RWPE2 (cell line): ENCODE results near the gene TMTC4.

Experiments used
- ATAC-seq: fragments of 200-7000 bp; cut with Tn5 transposase; 3 replicates; pipeline ENCODE4 v1.9.1; 2021; ENCODE audit warnings: low read depth
- DNase-seq: peaks from one replicate; pipeline ENCODE4 v3.0.0-alpha.2; 2020; ENCODE audit warnings: low spot score
- H3K27ac ChIP-seq: fragments of 450-650 bp; 2 replicates; pipeline ENCODE4 v1.5.1; 2017; ENCODE audit warnings: mild to moderate bottlenecking; ENCODE audit not compliant: poor library complexity, severe bottlenecking
- H3K27me3 ChIP-seq: fragments of 250-450 bp; sonication (Bioruptor Pico); 2 replicates; pipeline ENCODE4 v1.5.1; 2021; ENCODE audit warnings: mild to moderate bottlenecking, moderate library complexity; ENCODE audit not compliant: insufficient read depth, poor library complexity, severe bottlenecking
- H3K36me3 ChIP-seq: fragments of 250-450 bp; sonication (Bioruptor Pico); 2 replicates; pipeline ENCODE4 v1.5.1; 2020; ENCODE audit warnings: low read depth, mild to moderate bottlenecking, moderate library complexity
- H3K4me1 ChIP-seq: fragments of 250-450 bp; sonication (Bioruptor Pico); 2 replicates; pipeline ENCODE4 v1.5.1; 2021; ENCODE audit warnings: mild to moderate bottlenecking, moderate library complexity; ENCODE audit not compliant: insufficient read depth, poor library complexity, severe bottlenecking
- H3K4me3 ChIP-seq: fragments of 250-450 bp; sonication (Bioruptor Pico); 2 replicates; pipeline ENCODE4 v1.5.1; 2021; ENCODE audit warnings: mild to moderate bottlenecking, moderate library complexity; ENCODE audit not compliant: severe bottlenecking
- H3K9me3 ChIP-seq: fragments of 250-450 bp; sonication (Bioruptor Pico); 2 replicates; pipeline ENCODE4 v1.5.1; 2021; ENCODE audit warnings: mild to moderate bottlenecking, moderate library complexity; ENCODE audit not compliant: severe bottlenecking
- TF ChIP-seq, protein P1 (sequence below): fragments of 450-650 bp; IDR thresholded peaks from one replicate; pipeline ENCODE4 v1.5.1; 2017; ENCODE audit warnings: mild to moderate bottlenecking, moderate library complexity; ENCODE audit not compliant: poor library complexity, severe bottlenecking

TMTC4 gene

DNA sequence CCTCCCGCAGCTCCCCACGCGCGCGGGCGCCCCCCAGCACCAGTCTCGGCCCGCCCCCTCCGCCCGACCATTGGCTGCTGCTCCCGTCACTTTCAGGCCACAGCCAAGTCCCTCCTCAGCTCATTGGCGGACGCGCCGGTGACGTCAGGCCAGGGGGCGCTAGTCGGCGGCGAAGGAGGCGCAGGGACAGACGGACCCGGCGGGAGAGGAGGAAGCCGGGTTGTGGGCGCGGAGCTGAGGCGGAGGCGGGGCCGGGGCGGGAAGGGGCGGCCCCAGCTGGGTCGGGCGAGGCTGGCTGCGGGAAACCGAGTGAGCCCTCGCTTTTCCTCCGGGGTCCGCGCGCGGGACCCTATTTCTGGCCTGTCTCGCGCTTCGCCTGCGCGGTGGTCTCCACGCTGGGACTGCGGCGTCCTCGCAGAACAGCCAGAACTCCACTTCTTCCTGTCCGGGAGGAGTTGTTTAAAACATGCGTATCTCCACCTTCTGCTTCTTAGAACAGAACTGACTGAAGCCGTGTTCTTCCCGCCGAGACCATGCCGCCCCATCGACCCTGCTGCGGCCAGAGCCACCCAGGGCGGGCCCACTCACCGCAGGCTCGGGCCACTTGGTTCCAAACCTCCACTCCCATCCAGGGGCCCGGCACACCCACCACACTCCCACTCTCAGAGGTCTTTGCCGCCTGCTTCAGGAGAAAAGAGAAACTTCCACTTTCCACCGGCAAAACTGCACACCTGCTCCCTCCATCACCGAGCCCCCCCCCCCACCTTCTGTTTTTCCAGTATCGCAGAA lies 471 bp upstream of the TMTC4 start:
- Histone ChIP-seq H3K4me1 (no peaks in the 10 kb centered on the region), H3K9me3 (no peaks in the 10 kb centered on the region), H3K36me3 (no peaks in the 10 kb centered on the region; the same call in 1 of the 2 replicates), H3K27ac (peak overlapping the region; percentile 66), H3K27me3 (no peaks in the 10 kb centered on the region), H3K4me3 (peak overlapping the region; percentile 93)
- peak; percentile 95 for ATAC-seq
- TF ChIP-seq, protein P1, sequence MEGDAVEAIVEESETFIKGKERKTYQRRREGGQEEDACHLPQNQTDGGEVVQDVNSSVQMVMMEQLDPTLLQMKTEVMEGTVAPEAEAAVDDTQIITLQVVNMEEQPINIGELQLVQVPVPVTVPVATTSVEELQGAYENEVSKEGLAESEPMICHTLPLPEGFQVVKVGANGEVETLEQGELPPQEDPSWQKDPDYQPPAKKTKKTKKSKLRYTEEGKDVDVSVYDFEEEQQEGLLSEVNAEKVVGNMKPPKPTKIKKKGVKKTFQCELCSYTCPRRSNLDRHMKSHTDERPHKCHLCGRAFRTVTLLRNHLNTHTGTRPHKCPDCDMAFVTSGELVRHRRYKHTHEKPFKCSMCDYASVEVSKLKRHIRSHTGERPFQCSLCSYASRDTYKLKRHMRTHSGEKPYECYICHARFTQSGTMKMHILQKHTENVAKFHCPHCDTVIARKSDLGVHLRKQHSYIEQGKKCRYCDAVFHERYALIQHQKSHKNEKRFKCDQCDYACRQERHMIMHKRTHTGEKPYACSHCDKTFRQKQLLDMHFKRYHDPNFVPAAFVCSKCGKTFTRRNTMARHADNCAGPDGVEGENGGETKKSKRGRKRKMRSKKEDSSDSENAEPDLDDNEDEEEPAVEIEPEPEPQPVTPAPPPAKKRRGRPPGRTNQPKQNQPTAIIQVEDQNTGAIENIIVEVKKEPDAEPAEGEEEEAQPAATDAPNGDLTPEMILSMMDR: peak; percentile 46
- DNase-seq: peak; percentile 97

DNA sequence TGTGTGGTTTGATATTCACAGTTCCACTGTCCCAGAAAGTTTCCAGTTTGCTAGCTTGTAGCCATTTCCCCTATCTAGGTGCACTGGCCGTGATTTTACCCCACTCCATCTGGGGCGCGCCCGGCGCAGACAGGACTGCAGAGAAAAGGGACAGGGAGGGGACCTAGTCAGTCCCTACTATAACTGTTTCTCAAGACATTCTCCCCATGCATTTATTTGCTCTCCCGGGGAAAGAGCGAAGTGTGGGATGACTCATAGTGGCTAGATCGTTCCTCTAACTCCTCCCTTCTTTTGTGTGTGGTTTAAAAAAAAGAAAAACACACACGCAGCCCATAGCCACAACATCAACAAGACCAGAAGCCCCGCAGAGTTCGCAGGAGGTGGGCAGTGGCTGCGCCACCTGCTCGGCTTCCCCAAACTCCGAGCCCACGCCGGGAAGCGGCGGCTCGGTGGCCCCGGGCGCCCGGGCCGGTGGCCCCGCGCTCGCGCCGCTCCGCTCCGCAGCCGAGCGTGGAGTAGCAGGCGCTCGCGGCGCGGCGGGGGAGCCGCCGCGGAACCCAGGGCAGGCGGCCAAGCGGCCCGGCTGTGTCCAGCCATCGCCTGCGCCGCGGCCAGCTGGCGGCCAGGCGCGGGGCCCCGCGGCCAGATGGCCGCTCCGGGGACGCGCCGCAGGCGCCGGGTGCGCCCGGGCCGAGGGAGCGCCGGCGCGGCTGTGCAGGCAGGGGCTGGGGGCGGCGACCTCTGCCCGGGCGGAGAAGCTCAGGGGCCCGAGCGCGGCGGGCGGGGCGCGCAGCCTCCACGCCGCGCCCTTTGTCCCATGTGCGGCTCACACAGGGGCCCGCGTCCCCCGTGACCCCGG lies 653 bp downstream of the TMTC4 start:
- TF ChIP-seq, protein P1: no peak
- Histone ChIP-seq H3K4me1 (no peaks in the 10 kb centered on the region), H3K9me3 (no peaks in the 10 kb centered on the region), H3K4me3 (peak overlapping the region; percentile 93), H3K36me3 (no peaks in the 10 kb centered on the region; the same call in 1 of the 2 replicates), H3K27ac (peak overlapping the region; percentile 66), H3K27me3 (no peaks in the 10 kb centered on the region)
- DNase-seq: no peak
- ATAC-seq: peak; percentile 43

DNA sequence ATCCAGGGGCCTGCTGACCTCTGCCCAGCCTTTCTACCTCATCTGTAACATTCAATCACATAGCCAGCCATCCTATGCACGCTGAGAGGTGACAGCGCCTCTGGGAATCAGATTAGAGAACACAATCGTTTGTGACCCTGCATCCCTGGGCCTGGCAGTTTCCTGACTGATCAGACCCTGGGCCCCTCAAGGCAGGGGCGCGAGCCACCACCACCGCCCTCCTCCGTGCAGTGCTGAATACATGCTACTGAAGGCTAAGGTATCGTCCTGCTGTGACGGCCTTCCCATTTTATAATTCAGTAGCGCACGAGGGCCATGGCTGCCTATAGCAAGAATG lies 1.3 kb downstream of the TMTC4 start:
- TF ChIP-seq, protein P1: no peak
- Histone ChIP-seq H3K36me3 (no peaks in the 10 kb centered on the region; the same call in 1 of the 2 replicates), H3K4me1 (no peaks in the 10 kb centered on the region), H3K27me3 (no peaks in the 10 kb centered on the region), H3K27ac (peak overlapping the region; percentile 66), H3K9me3 (no peaks in the 10 kb centered on the region), H3K4me3 (peak overlapping the region; percentile 93)
- DNase-seq (no peak), ATAC-seq (no peak)

DNA sequence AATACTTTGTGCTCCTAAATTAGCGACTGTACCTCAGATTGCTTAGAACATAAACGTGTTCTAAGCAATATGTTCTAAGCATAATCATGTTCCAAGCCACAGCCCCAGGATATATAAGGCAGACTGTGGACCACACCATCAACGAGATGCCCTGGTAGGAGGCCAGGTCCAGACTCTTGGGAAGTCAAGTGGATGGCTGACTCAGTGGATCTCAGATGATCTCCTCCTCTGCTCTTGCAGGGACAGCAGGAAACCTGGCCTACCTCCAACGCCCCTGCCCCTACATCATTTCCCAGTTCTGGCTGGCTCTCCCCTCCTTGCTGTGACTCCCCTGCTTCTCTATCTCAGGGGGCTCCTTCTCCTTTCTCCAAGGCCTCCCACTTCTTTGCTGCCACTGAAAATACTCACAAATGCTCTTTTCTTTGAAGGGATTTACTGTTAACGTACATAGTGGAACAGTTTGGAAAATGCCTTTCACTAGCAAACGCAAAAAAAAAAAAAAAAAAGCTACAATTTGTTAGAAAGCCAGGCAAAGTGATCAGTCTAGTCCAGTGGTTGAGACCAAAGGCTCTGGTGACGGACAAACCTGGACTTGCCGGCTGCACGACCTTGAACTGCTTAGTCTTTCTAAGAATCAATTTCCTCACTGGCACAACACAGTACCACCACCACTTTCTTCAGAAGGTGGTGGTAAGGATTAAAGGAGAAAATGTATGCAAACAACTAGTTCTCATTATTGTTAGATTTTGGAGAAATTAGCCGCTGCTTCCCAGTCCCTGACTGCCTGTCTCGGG lies 3.0 kb downstream of the TMTC4 start:
- H3K27ac ChIP-seq: no peak overlapping the region
- H3K9me3 ChIP-seq: no peaks in the 10 kb centered on the region
- peaks cover 12% of the 10 kb centered on the region for H3K36me3 ChIP-seq
- H3K4me1 ChIP-seq: no peaks in the 10 kb centered on the region
- no peaks in the 10 kb centered on the region for H3K27me3 ChIP-seq
- TF ChIP-seq, protein P1: no peak
- no peak overlapping the region for H3K4me3 ChIP-seq
- DNase-seq: no peak
- no peak for ATAC-seq
